ENCODE measurements around the gene TOR1AIP1.

The TOR1AIP1 gene

DNA sequence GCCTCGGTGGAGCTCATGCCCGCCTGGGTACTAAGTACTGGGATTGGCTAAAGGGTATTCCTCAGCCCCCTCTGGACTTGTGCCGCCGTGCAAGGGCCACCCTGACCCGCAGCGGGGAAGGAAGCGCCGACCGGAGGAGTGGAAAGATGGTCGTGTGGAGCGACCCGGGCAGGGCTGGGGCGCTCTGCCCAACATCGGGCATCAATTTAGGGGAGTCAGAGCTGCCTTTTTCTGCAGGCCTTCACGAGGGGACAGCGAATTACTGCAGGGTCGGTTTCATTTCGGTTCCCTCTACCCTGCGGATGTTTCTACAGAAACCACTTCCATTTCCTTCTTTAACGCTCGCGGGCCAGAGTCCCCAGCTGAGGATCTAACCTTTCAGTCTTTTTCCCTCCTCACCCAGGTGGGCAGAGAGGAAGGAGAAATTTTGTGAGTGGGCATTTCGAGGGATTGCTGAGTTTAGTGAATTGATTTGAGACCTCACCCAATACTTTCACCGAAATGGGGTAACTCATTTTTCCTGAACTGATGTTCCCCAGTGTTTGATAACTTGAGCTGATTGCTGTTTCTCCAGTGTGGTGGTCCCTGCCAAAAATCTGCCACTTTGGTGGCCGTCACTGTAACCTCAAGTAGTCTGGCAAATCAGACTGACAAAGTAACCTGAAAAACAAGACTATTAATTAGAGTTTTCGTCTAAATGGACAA is 1.1 kb downstream of the TOR1AIP1 start:
- no peak for DNase-seq

GRCh38 chr1:179883745-179884138 is 1.7 kb downstream of the TOR1AIP1 start:
- no peak for DNase-seq

DNA sequence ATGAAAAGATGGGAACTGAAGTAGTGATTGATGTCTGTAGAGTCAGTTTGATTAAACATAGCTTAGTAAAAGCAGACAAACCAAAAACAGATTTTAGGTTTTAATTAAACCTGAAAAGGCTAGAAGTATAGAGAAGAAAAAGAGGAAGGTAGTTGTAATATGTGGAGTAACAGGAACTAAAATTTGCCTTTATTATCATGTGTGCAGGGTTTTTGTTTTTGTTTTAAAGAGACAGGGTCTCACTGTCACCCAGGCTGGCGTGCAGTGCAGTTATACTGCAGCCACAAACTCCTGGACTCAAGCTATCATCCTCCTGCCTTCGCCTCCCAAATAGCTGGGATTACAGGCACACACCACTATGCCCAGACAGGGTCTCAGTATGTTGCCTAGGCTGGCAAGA is 6.0 kb downstream of the TOR1AIP1 start:
- no peak for DNase-seq

DNA sequence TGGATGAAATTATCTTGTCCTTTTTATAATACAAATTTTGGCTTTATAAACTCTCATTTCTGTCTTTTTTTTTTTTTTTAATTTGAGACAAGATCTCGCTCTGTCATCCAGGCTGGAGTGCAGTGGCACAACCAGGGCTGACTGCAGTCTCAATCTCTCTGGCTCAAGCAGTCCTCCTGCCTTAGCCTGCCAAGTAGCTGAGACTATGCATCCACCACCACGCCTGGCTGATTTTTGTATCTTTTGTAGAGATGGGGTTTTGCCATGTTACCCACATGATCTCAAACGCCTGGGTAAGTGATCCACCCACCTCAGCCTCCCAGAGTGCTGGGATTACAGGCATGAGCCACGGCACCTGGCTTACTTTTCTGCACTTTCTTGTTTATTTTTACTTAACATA is 7.5 kb downstream of the TOR1AIP1 start:
- no peak for DNase-seq

GRCh38 chr1:179910934-179911333 is 28.8 kb downstream of the TOR1AIP1 start:
- DNase-seq = no peak

GRCh38 chr1:179911812-179912211 is 29.7 kb downstream of the TOR1AIP1 start:
- DNase-seq = no peak

- DNase-seq = no peak
Observed at GRCh38 chr1:179917601-179918429, 35.7 kb downstream of the TOR1AIP1 start.

- no peak for DNase-seq
Observed at GRCh38 chr1:179921472-179921871, 39.4 kb downstream of the TOR1AIP1 start.

- no peak for DNase-seq
Observed at GRCh38 chr1:179921981-179922872, 40.1 kb downstream of the TOR1AIP1 start.

DNA sequence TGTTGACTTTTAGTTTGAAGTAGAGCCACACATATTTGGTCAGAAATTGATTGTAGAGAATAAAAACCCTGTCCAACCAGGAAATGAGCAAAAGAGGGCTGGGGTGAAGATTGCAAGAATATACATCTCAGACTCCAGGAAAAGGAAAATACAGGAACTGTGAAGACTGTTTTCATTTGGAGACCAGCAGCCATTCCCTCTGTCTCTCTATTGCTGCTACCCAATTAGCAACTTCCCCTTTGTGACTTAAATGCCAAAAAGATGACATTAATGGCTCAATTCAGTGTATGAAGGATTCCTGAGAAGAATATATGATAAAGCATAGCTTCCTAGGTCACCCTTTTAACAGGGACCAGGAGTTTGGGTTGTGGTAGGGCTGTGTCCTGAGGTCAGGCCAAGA is 40.9 kb downstream of the TOR1AIP1 start:
- no peak for DNase-seq

DNA sequence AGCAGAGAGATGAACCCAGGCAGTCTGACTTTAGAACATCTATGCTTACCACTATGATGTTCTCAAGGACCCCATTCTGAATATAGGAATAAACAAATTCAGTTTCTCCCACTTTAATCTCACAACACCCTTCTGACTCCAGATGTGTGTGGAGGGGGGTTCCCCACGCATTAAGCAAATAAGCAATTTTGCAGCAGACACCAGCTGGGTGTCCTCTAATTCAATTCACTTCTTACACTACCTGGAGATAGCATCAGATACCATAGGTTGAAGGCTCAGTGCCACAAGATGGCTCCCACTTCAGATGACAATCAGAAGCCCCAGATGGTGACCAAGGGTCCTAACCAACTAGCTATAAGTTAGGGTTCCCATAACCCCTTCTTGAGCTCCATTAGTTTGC is 42.2 kb downstream of the TOR1AIP1 start:
- no peak for DNase-seq

GRCh38 chr1:179925302-179925701 is 43.2 kb downstream of the TOR1AIP1 start:
- no peak for DNase-seq

GRCh38 chr1:179925922-179926849 is 44.1 kb downstream of the TOR1AIP1 start:
- DNase-seq = no peak

GRCh38 chr1:179926850-179927205 is 44.7 kb downstream of the TOR1AIP1 start:
- DNase-seq = no peak

DNA sequence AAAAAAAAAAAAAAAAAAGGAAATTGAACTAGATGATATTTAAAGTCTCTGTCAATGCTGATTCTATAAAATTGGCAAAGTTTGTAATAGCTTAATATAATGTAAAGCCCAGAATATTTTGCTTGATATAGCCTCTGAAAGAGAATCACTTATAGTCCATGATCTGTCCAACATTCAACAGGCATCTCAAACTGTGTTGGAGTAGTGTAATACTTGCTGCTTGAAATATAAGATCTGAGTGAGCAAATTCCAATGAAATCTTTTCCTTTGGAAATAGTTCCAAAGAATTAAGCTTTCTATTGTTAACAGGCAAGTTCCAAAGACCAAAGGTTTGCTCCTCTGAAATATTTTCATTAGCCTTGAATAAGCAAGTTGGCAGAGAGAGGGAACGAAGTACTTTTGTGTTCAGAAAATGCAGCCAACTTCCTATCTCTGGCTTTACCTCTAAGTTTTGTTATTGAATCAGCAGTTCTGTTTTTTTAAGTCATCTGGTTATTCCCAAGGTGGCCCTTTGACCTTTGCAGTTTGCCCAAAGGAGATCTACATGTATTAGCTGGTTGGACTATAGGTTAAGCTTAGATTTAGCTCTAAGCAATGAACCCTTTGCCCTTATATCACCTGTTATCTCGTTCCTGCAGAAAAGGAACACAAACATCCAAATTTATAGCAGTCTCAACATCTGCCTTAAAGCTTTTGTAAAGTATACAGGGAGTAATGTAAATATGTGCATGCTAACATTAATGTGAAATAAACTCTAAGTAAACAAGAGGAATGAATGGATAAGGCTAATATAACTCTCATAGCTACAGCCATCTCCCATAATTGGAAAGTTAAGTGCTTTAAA is 48.1 kb downstream of the TOR1AIP1 start:
- DNase-seq = no peak

GRCh38 chr1:179930867-179931266 is 48.8 kb downstream of the TOR1AIP1 start:
- DNase-seq = no peak

DNA sequence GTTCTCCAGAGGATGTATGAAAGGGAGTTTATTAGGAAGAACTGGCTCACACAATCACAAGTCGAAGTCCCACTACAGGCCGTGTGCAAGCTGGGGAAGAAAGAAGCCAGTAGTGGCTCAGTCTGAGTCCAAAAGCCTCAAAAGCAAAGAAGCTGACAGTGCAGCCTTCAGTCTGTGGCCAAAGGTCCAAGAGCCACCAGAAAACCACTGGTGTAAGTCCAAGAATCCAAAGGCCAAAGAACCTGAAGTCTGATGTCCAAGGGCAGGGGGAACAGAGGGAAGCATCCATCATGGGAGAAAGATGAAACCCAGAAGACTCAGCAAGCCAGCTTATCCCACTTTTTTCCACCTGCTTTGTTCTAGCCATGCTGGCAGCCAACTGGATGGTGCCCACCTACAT is 51.1 kb downstream of the TOR1AIP1 start:
- no peak for DNase-seq

- DNase-seq = no peak
Observed at GRCh38 chr1:179935909-179936496, 53.9 kb downstream of the TOR1AIP1 start.

DNA sequence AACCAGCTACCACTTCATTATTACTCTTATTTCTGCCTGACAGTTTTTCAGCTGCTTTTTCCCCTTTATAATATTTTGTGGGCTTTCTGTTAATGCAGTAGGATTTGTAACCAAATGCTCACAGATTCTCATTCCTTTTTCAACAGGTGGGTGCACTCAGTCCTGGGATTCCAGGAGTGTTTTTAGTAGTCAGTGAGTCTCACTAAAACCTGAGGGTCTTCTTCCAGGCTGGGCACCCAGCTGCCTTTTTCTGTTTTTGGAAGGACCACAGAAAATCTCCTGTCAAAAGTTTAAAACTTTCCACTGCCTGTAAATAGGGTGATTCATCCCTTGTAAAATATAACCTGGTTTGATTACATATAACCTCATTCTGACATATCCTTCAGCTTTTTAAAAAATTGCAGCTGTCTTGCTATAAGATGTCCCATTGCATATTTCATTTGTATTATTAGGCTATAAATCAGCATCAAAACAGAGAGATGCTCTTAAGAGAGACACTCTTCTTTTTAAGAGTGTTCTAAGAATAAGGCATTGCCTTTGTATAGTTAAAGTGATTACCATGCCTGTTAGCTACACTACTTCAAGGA is 55.7 kb downstream of the TOR1AIP1 start:
- no peak for DNase-seq

GRCh38 chr1:179938752-179939151 is 56.7 kb downstream of the TOR1AIP1 start:
- DNase-seq = no peak

- DNase-seq = no peak
Observed at GRCh38 chr1:179939941-179940340, 57.9 kb downstream of the TOR1AIP1 start.
